GM23248 (cell line): Measurements from ENCODE around the gene PTPN14. TPM values are rescaled to one million over a fixed set of nuclear protein-coding genes. Genes with fewer than 3 reads are reported as not detected.

ENCODE experiments used
- DNase-seq: peaks from one replicate; pipeline ENCODE4 v3.0.0-alpha.2; 2015
- H2AFZ ChIP-seq: fragments of 200-600 bp; sonication (generic); 2 replicates; pipeline ENCODE4 v1.6.1; 2016; ENCODE audit warnings: antibody characterized with exemption
- H3F3A ChIP-seq: fragments of 200-600 bp; sonication (generic); 2 replicates; pipeline ENCODE4 v1.6.1; 2016; ENCODE audit warnings: mild to moderate bottlenecking, antibody characterized with exemption, mixed run types; ENCODE audit not compliant: insufficient read depth
- H3K27ac ChIP-seq: fragments of 200-600 bp; sonication (generic); 2 replicates; pipeline ENCODE4 v1.5.1; 2016; ENCODE audit warnings: mild to moderate bottlenecking
- H3K27me3 ChIP-seq: fragments of 200-600 bp; sonication (generic); replicated peaks from 2 replicates; pipeline ENCODE4 v1.6.1; 2016; ENCODE audit warnings: mild to moderate bottlenecking; ENCODE audit not compliant: insufficient read depth
- H3K36me3 ChIP-seq: fragments of 200-600 bp; sonication (generic); 2 replicates; pipeline ENCODE4 v1.6.1; 2016; ENCODE audit warnings: low read depth, mild to moderate bottlenecking
- H3K4me1 ChIP-seq: fragments of 200-600 bp; sonication (generic); 2 replicates; pipeline ENCODE4 v1.6.1; 2016; ENCODE audit warnings: mild to moderate bottlenecking; ENCODE audit not compliant: insufficient read depth
- H3K4me2 ChIP-seq: fragments of 200-600 bp; sonication (generic); one replicate; pipeline ENCODE4 v1.6.1; 2016; ENCODE audit warnings: mild to moderate bottlenecking; ENCODE audit not compliant: unreplicated experiment
- H3K4me3 ChIP-seq: fragments of 200-600 bp; sonication (generic); 2 replicates; pipeline ENCODE4 v1.5.1; 2016; ENCODE audit warnings: mild to moderate bottlenecking
- H3K79me2 ChIP-seq: fragments of 200-600 bp; sonication (generic); 2 replicates; pipeline ENCODE4 v1.6.1; 2016; ENCODE audit warnings: mild to moderate bottlenecking; ENCODE audit not compliant: insufficient read depth
- H3K9ac ChIP-seq: fragments of 200-600 bp; sonication (generic); 2 replicates; pipeline ENCODE4 v1.6.1; 2016; ENCODE audit warnings: mild to moderate bottlenecking
- H3K9me2 ChIP-seq: fragments of 200-600 bp; sonication (generic); 2 replicates; pipeline ENCODE4 v1.6.1; 2016; ENCODE audit warnings: mixed run types, mild to moderate bottlenecking, moderate library complexity; ENCODE audit not compliant: insufficient read depth
- H3K9me3 ChIP-seq: fragments of 200-600 bp; sonication (generic); one replicate; pipeline ENCODE4 v1.6.1; 2017; ENCODE audit warnings: low read depth
- H4K20me1 ChIP-seq: fragments of 200-600 bp; sonication (generic); 2 replicates; pipeline ENCODE4 v1.6.0; 2016; ENCODE audit not compliant: insufficient read depth
- EZH2 ChIP-seq: fragments of 200-600 bp; sonication (generic); IDR thresholded peaks from 2 replicates; pipeline ENCODE4 v1.6.1; 2018; ENCODE audit warnings: antibody characterized with exemption, mild to moderate bottlenecking; ENCODE audit not compliant: insufficient read depth, poor library complexity, severe bottlenecking
- EZH2phosphoT487 ChIP-seq: fragments of 200-600 bp; sonication (generic); IDR thresholded peaks from 2 replicates; pipeline ENCODE4 v1.6.1; 2018; ENCODE audit warnings: antibody characterized with exemption, moderate library complexity, mild to moderate bottlenecking, low read depth; ENCODE audit not compliant: insufficient read depth
- WGBS, 2 experiments: methylation state at CpG; one replicate each; pipeline ENCODE4 v1.1.6; 2015 to 2017; ENCODE audit warnings: low lambda C conversion rate in 2 of 2, low coverage in 1 of 2; ENCODE audit errors: missing lambda C conversion rate in 2 of 2; 5-methylcytosine and 5-hydroxymethylcytosine counted together
- in situ Hi-C: fragments of 300-500 bp; cut with MboI; formaldehyde crosslinking; loops from 2 replicates; pipeline ENCODE4 v1.15.0; 2020
- polyA plus RNA-seq: library from polyadenylated mRNA; unstranded; fragments of >200 nt; fragmentation: Nextera tagmentation; extraction: Ambion mirVana; gene quantifications from 2 replicates; pipeline ENCODE4 v1.2.1, GENCODE V29; 2016
- total RNA-seq: library from RNA; depleted of rRNA; stranded (reverse); fragments of >200 nt; shearing (Covaris generic); gene quantifications from 2 replicates; pipeline ENCODE4 v1.2.3, GENCODE V29; 2014

PTPN14 gene
- total and polyA plus RNA-seq, 2 experiments from 2014 or later = 38.7 to 49.8 TPM

DNA sequence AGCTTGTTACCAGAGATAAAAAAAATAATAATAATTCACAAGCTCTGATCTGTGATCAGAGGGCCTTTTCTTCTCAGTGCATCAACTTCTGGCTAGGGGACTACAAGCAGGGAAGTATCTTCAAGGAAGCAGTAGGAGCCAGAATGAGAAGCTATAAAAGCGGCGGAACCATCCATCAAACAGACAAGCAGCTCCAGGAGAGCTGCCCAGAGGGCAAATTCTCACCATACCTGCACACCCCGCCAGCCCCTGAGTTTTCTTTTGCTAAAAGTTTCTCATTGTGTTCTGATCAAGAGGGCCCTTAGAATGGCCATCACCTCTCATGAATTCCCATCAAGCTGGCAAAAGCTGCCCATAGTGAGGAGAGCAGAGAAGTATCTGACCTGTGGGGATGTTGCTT, 171.0 kb downstream of the PTPN14 start:
- in situ Hi-C loops = no loop called here
- H3K4me2 ChIP-seq = no peak overlapping the region
- peaks cover 22% of the 10 kb centered on the region for H3F3A ChIP-seq
- no peaks in the 10 kb centered on the region for H3K9me3 ChIP-seq
- DNase-seq = no peak
- H2AFZ ChIP-seq = no peak overlapping the region
- no peak overlapping the region for H3K27ac ChIP-seq
- no peak overlapping the region for H3K9ac ChIP-seq
- 96 to 98% methylated on average over 3 of the region's 3 CpGs for WGBS, 2 experiments
- H4K20me1 ChIP-seq = no peaks in the 10 kb centered on the region; the same call in 1 of the 2 replicates
- H3K9me2 ChIP-seq = no peaks in the 10 kb centered on the region
- H3K79me2 ChIP-seq = peaks cover 77% of the 10 kb centered on the region
- TF ChIP-seq EZH2phosphoT487 (no peak), EZH2 (no peak)
- H3K36me3 ChIP-seq = peaks cover 73% of the 10 kb centered on the region
- H3K4me1 ChIP-seq = peaks cover 14% of the 10 kb centered on the region
- H3K4me3 ChIP-seq = no peak overlapping the region
- no peaks in the 10 kb centered on the region for H3K27me3 ChIP-seq

DNA sequence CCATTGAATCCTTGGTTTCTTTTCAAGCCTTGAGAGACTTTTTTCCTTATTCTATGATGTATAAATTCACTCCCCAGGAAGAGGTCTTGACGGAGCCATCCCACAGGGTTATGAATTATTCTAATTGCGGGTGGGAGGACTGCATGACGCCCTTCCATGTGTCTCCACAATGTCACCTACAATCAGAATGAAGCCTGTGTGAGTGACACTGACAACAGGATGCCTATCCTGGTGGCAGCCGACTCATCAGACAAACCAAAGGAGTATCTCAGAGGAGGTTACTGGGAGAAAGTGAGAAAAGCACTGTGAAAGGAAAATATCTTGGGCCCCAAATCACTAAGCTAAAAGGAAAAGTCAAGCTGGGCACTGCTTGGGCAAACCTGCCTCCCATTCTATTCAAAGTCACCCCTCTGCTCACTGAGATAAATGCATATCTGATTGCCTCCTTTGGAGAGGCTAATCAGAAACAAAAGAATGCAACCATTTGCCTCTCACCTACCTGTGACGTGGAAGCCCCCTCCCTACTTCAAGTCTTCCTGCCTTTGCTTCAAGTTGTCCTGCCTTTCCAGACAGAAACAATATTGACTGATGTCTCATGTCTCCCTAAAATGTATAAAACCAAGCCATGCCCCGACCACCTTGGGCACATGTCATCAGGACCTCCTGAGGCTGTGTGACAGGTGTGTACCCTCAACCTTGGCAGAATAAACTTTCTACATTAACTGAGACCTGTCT, 172.0 kb downstream of the PTPN14 start:
- peaks cover 81% of the 10 kb centered on the region for H3K36me3 ChIP-seq
- H3K27ac ChIP-seq = no peak overlapping the region
- TF ChIP-seq EZH2 (no peak), EZH2phosphoT487 (no peak)

DNA sequence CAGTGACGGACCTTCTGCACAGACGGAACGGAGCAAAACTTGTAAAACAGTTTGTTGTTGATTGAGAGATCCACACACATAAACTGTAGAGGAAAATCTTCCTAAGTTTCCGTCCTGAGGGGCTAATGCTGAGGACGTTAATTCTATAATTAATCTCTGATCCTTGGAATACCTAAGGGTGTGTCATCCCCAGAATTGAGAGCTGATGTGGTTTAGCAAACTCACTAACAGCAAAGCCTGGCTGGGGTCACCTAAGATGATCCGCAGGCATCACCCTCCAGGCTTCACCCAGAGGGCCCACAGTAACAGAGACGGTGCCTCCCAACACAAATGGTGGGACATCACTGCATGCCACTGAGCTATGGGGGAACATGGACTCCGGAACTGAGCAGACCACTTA, 172.9 kb downstream of the PTPN14 start:
- H3F3A ChIP-seq = peaks cover 22% of the 10 kb centered on the region
- TF ChIP-seq EZH2phosphoT487 (no peak), EZH2 (no peak)
- H3K79me2 ChIP-seq = peaks cover 80% of the 10 kb centered on the region
- H3K27me3 ChIP-seq = no peaks in the 10 kb centered on the region
- H3K4me1 ChIP-seq = peaks cover 14% of the 10 kb centered on the region
- H3K27ac ChIP-seq = no peak overlapping the region
- no peaks in the 10 kb centered on the region for H3K9me3 ChIP-seq
- H4K20me1 ChIP-seq = no peaks in the 10 kb centered on the region; the same call in 1 of the 2 replicates
- no peaks in the 10 kb centered on the region for H3K9me2 ChIP-seq
- no peak overlapping the region for H2AFZ ChIP-seq
- H3K4me3 ChIP-seq = no peak overlapping the region
- in situ Hi-C loops = no loop called here
- no peak overlapping the region for H3K9ac ChIP-seq
- peaks cover 88% of the 10 kb centered on the region for H3K36me3 ChIP-seq
- 93 to 98% methylated on average over 8 of the region's 8 CpGs for WGBS, 2 experiments
- H3K4me2 ChIP-seq = no peak overlapping the region
- DNase-seq = peak; percentile 5

More for the DNA sequence above, 172.0 kb downstream of the PTPN14 start:
- whole genome bisulfite sequencing, 2 experiments = 95 to 99% methylated on average over 6 of the region's 6 CpGs
- no peak overlapping the region for H3K9ac ChIP-seq
- peaks cover 22% of the 10 kb centered on the region for H3F3A ChIP-seq
- H3K4me1 ChIP-seq = peaks cover 14% of the 10 kb centered on the region
- H3K27me3 ChIP-seq = no peaks in the 10 kb centered on the region
- DNase-seq = no peak
- H3K4me2 ChIP-seq = no peak overlapping the region
- H3K4me3 ChIP-seq = no peak overlapping the region
- H2AFZ ChIP-seq = no peak overlapping the region
- H3K79me2 ChIP-seq = peaks cover 74% of the 10 kb centered on the region
- no peaks in the 10 kb centered on the region for H3K9me3 ChIP-seq
- in situ Hi-C loops = no loop called here
- no peaks in the 10 kb centered on the region for H3K9me2 ChIP-seq
- no peaks in the 10 kb centered on the region; the same call in 1 of the 2 replicates for H4K20me1 ChIP-seq

DNA sequence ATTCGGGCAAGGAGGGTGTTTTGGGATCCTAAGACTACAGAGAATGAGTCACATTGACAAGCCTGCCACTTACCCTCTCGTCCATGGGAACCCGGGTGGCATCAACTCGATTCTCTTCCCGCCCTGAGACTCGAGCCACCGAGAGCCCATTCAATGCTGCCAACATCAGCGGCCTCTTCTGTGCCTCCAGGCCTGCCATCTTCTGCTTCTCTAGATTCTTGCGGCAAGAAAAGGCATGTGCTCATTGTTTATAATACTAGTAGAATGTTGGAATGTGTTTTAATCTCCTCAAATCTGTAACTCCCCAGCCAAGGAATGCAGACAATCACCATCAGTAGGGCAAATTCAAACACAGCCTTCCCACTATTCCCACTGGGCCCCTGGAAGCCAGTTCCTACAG, 173.5 kb downstream of the PTPN14 start:
- in situ Hi-C loops = no loop called here
- H3K36me3 ChIP-seq = peaks cover 83% of the 10 kb centered on the region
- H3K9ac ChIP-seq = no peak overlapping the region
- peak overlapping the region; percentile 14; the same call in 1 of the 2 replicates for H3K27ac ChIP-seq
- DNase-seq = peak; percentile 57
- H3K79me2 ChIP-seq = peaks cover 79% of the 10 kb centered on the region
- H3K9me2 ChIP-seq = no peaks in the 10 kb centered on the region
- H3K9me3 ChIP-seq = no peaks in the 10 kb centered on the region
- TF ChIP-seq EZH2phosphoT487 = no peak
- no peak for TF ChIP-seq EZH2
- no peaks in the 10 kb centered on the region; the same call in 1 of the 2 replicates for H4K20me1 ChIP-seq
- no peak overlapping the region for H2AFZ ChIP-seq
- H3K4me3 ChIP-seq = no peak overlapping the region
- no peaks in the 10 kb centered on the region for H3K27me3 ChIP-seq
- H3F3A ChIP-seq = peaks cover 22% of the 10 kb centered on the region
- 86 to 91% methylated on average over 9 of the region's 9 CpGs for WGBS, 2 experiments
- no peak overlapping the region for H3K4me2 ChIP-seq
- H3K4me1 ChIP-seq = peaks cover 14% of the 10 kb centered on the region
